Thyroid gland (tissue), 4 donors: ENCODE results near the gene SLC17A2. TPM values are rescaled to one million over a fixed set of nuclear protein-coding genes. Genes with fewer than 3 reads are reported as not detected.

Source experiments
- DNase-seq, 2 donors: peaks; one replicate each; pipeline ENCODE4 v3.0.0-alpha.2; 2019
- H3K27ac ChIP-seq, 3 donors: fragments of 200-600 bp; sonication (generic); 1 replicate in 2 of 3; 2 replicates in 1 of 3; pipeline ENCODE4 v1.5.1; 2016 to 2019; ENCODE audit warnings: mild to moderate bottlenecking in 1 of 3, moderate library complexity in 1 of 3
- H3K27me3 ChIP-seq: fragments of 200-600 bp; sonication (generic); one replicate; pipeline ENCODE4 v1.5.1; 2019
- H3K36me3 ChIP-seq, 2 donors: fragments of 200-600 bp; sonication (generic); one replicate each; pipeline ENCODE4 v1.5.1; 2016 to 2019
- H3K4me1 ChIP-seq, 2 donors: fragments of 200-600 bp; sonication (generic); one replicate each; pipeline ENCODE4 v1.5.1; 2017 to 2019
- H3K4me3 ChIP-seq, 3 donors: fragments of 200-600 bp; sonication (generic); replicated peaks in 1 of 3; 1 replicate in 2 of 3; 2 replicates in 1 of 3; pipeline ENCODE4 v1.5.1; 2016; ENCODE audit warnings: mild to moderate bottlenecking in 1 of 3
- H3K9me3 ChIP-seq: fragments of 200-600 bp; sonication (generic); one replicate; pipeline ENCODE4 v1.5.1; 2017
- POLR2A ChIP-seq, 2 donors: fragments of 450-650 bp; IDR thresholded peaks; one replicate each; pipeline ENCODE4 v1.6.1; 2017; ENCODE audit warnings: antibody characterized with exemption in 2 of 2, mild to moderate bottlenecking in 2 of 2, moderate library complexity in 1 of 2
- WGBS, 2 donors: methylation state at CpG; one replicate each; pipeline ENCODE4 v1.1.5; 2017; 5-methylcytosine and 5-hydroxymethylcytosine counted together
- intact Hi-C: fragments of 100-400 bp; cut with DNase I; formaldehyde crosslinking; loops from one replicate; pipeline ENCODE4 v1.15.1; 2023
- total RNA-seq, 4 donors: library from RNA; depleted of rRNA; stranded (reverse); fragments of >200 nt; gene quantifications; one replicate each; pipeline ENCODE4 v1.2.3, GENCODE V29; 2016
- TF ChIP-seq, protein P1 (sequence below), 6 experiments: fragments of 200-600 bp in 3 of 6; fragments of 450-650 bp in 3 of 6; sonication (generic) in 3 of 6; IDR thresholded peaks; one replicate each; pipeline ENCODE4 v1.5.1; 2016 to 2019; ENCODE audit warnings: antibody characterized with exemption in 6 of 6, mild to moderate bottlenecking in 2 of 6, inconsistent platforms in 1 of 6, moderate library complexity in 1 of 6

Gene SLC17A2, protein sequence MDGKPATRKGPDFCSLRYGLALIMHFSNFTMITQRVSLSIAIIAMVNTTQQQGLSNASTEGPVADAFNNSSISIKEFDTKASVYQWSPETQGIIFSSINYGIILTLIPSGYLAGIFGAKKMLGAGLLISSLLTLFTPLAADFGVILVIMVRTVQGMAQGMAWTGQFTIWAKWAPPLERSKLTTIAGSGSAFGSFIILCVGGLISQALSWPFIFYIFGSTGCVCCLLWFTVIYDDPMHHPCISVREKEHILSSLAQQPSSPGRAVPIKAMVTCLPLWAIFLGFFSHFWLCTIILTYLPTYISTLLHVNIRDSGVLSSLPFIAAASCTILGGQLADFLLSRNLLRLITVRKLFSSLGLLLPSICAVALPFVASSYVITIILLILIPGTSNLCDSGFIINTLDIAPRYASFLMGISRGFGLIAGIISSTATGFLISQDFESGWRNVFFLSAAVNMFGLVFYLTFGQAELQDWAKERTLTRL
- total RNA-seq, result not detected

DNA sequence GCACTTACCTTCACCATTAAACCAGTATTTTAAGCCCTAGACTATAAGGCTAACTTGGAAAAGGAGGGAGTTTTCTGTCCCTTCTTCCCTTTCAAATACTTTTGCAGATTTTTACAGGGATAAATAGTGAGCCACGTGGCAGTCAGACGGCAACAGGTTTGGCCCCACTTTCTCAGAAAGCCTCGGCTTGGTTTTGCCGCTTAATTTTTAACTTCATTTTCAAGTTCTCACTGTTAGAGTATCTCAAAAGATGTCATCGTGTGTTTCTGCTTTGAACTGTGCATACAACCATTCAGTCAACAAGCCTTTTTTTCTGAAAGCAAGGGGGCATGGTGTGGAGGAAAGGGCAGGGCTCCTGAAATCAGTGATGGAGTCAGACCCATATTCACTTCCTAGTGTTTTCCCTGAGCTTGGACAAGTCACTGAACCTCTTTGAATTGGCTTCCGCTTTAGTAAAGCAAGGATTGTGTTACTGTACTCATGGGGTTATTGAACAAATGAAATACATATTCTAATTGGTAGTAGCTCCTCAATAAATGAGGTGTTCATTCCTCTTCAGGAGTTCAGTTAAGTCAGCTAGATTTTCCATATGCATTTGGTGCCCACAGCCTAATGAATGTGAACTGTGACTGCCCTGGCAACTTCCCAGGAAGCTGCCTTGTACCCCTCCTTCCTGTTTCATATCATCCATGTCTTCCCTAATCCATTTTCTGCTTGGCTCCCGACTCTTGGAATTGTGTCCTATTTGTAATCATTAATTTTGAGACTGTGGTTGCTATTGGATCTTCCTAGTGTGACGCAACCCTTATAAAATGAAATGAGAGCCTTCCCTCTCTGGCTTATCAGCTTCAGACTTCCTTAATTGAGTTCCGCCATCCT is at the start of gene SLC17A2:
SLC17A2 (minus strand) TSS at position 160 of the 879 bp plus-strand sequence. CDS start 4,895 bp downstream, outside the sequence.
- no peak for DNase-seq
- 92 to 95% methylated on average over 9 of the region's 9 CpGs for WGBS, 2 donors
- intact Hi-C loops, result no loop called here

DNA sequence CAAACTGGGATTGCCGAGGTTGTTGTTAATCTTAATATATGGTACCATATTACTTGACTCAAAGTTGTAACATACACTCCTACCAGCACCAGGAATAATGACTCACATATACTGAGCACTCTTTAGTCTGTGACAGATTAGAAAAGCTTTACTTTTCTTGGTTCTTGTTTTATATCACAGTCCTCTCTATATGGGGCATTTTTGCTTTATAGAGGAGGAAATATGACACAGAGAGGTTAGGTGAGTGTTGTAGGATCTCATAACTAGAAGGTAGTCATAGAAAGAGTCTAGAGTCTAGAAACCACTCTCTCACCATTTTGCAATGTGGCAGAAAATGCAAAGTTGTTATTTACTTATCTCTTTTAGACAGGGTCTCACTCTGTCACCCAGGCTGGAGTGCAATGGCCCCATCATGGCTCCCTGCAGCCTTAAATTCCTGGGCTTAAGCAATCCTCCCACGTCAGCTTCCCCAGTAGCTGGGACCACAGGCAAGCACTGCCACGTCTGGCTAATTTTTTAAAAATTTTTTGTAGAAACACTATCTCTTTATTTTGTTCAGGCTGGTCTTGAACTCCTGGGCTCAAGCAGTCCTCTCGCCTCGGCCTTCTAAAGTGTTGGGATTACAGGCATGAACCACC is 45.6 kb upstream of the SLC17A2 start:
- no peak for DNase-seq
- Histone ChIP-seq H3K36me3 (peaks cover 47 to 57% of the 10 kb centered on the region in 2 donors), H3K27ac (no peak overlapping the region), H3K4me1 (peaks cover 9 to 11% of the 10 kb centered on the region in 2 donors), H3K9me3 (no peaks in the 10 kb centered on the region), H3K27me3 (no peaks in the 10 kb centered on the region), H3K4me3 (no peak overlapping the region)
- TF ChIP-seq, protein P1, sequence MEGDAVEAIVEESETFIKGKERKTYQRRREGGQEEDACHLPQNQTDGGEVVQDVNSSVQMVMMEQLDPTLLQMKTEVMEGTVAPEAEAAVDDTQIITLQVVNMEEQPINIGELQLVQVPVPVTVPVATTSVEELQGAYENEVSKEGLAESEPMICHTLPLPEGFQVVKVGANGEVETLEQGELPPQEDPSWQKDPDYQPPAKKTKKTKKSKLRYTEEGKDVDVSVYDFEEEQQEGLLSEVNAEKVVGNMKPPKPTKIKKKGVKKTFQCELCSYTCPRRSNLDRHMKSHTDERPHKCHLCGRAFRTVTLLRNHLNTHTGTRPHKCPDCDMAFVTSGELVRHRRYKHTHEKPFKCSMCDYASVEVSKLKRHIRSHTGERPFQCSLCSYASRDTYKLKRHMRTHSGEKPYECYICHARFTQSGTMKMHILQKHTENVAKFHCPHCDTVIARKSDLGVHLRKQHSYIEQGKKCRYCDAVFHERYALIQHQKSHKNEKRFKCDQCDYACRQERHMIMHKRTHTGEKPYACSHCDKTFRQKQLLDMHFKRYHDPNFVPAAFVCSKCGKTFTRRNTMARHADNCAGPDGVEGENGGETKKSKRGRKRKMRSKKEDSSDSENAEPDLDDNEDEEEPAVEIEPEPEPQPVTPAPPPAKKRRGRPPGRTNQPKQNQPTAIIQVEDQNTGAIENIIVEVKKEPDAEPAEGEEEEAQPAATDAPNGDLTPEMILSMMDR (IDR thresholded peaks at IDR 0.05), result no peak
- no peak for TF ChIP-seq POLR2A (IDR thresholded peaks at IDR 0.05)
- 86 to 100% methylated on average over 5 of the region's 5 CpGs for WGBS, 2 donors
- intact Hi-C loops, result no loop called here

More for the DNA sequence above, at the start of gene SLC17A2:
- H3K9me3 ChIP-seq, result no peaks in the 10 kb centered on the region
- TF ChIP-seq POLR2A (IDR thresholded peaks at IDR 0.05), result no peak
- TF ChIP-seq, protein P1 (IDR thresholded peaks at IDR 0.05), result no peak
- H3K27ac ChIP-seq, result no peak within 1 kb of the TSS
- no peak within 1 kb of the TSS for H3K4me3 ChIP-seq
- no peaks in the 10 kb centered on the region for H3K36me3 ChIP-seq
- no peaks in the 10 kb centered on the region for H3K27me3 ChIP-seq
- H3K4me1 ChIP-seq, result no peaks in the 10 kb centered on the region

DNA sequence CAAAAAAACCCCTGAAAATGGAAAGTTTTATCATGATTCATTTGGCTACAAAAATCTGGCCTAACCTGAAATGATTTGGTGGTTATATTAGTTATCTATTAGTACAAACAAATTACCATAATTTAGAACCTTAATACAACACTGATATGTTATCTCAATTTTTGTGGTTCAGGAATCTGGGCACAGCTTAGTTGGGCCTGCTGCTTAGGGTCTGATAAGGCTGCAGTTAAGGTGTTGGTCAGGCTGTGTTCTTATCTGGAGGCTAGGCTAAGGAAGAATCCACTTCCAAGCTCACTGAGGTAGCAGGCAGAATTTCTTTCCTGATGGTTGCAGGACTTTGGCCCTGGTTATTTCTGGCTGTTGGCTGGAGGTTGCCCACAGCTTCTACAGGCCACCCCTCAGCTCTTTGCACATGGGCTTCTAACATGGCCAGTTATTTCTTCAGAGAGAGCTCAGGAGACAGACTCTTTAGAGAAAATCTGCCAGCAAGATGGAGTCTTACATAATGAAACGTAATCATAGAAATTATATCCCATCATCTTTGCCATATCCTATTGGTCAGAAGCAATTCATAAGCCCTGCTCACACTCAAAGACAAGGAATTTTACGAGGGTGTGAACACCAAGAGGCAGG is 43.5 kb upstream of the SLC17A2 start:
- no peaks in the 10 kb centered on the region for H3K9me3 ChIP-seq
- intact Hi-C loops, result no loop called here
- TF ChIP-seq, protein P1 (IDR thresholded peaks at IDR 0.05), result no peak
- TF ChIP-seq POLR2A (IDR thresholded peaks at IDR 0.05), result no peak
- H3K36me3 ChIP-seq, result peaks cover 47 to 68% of the 10 kb centered on the region in 2 donors
- H3K27ac ChIP-seq, result no peak overlapping the region
- H3K27me3 ChIP-seq, result no peaks in the 10 kb centered on the region
- 97 to 100% methylated on average over 2 of the region's 2 CpGs for WGBS, 2 donors
- no peak for DNase-seq
- H3K4me1 ChIP-seq, result peaks cover 15 to 18% of the 10 kb centered on the region in 2 donors
- no peak overlapping the region for H3K4me3 ChIP-seq

DNA sequence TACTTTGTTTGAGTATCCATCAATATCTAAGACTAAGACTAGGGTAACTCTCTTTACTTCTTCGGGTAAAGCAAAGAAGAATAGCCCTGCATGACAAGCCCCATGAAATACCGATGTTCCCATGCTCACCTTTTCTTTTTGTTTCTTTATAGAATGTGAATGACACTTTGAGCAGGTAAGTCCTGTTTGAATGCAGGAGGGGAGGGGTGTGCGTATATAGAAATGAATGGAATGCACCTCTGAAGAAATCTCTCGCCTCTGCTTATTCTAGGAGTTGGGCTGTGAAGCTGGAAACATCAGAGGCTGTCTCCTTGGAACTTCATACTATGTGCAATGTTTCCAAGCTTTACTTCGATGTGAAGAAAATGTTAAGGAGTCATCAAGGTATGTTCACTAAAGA is 42.4 kb upstream of the SLC17A2 start:
- Histone ChIP-seq H3K4me3 (no peak overlapping the region), H3K36me3 (peaks cover 43 to 61% of the 10 kb centered on the region in 2 donors), H3K27ac (no peak overlapping the region), H3K27me3 (no peaks in the 10 kb centered on the region), H3K4me1 (peaks cover 21 to 23% of the 10 kb centered on the region in 2 donors), H3K9me3 (no peaks in the 10 kb centered on the region)
- intact Hi-C loops, result no loop called here
- 78 to 83% methylated on average over 5 of the region's 5 CpGs for WGBS, 2 donors
- TF ChIP-seq, protein P1 (IDR thresholded peaks at IDR 0.05), result no peak
- TF ChIP-seq POLR2A (IDR thresholded peaks at IDR 0.05), result no peak
- no peak for DNase-seq
